Medulla oblongata (tissue), 1 donor: ENCODE measurements around the gene TBX18.

Source experiments
- DNase-seq: peaks from one replicate; pipeline ENCODE4 v3.0.0-alpha.2; 2015; ENCODE audit errors: extremely low spot score

TBX18 gene

DNA sequence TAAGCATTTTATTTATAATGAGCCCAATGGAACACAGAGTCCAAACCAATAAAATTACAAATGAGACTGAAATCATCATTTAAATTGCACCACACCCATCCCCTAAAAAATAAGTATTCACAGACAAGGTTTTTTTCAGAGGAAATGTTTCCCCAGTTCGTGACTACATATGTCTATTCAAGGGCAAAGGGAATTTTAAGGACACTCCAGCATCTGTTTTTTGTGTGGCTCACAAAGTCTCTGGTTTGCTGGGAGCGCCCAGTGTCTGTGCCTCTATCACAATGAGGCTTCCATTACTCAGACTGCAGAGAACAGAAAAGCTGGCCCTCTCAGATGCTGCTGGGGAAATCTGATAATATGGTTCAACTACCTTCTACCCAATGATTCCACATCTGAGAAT lies 16.0 kb downstream of the TBX18 start:
- no peak for DNase-seq

DNA sequence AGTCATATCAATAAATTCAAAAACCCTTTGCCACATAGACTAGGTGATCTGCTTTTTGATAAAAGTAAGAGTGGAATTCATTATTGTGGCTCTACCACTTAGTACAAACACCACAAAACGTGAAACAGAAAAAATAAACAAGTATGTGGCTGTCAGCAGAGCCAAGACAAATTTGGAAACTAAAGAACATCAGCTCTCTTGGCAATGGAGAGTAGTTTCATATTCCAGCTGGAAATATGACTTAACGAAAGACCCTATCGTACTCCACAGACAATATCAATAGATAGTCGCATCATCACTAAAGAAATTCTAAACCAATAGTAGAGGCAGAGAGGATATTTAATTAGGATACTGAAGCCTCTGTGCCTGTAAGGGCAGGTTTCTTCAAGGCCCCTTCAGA lies 20.8 kb downstream of the TBX18 start:
- no peak for DNase-seq

DNA sequence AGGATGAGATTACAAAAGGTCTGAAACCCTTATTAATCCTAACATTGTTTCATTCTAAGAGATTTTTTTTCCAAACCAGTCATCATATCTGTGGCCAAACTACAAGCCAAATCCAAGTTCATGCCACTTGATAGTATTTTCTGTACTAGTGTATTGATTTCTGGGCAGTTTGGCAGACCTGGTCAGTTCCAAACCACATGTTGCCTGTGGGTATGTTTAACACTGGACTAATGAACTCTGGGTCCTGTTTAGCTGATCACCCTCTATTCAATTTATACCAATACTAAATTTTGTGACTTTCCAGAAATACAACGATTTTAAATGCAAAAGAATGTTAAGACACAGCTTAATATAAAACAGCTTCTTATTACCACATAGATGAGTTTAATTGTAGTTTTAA lies 24.0 kb downstream of the TBX18 start:
- no peak for DNase-seq

DNA sequence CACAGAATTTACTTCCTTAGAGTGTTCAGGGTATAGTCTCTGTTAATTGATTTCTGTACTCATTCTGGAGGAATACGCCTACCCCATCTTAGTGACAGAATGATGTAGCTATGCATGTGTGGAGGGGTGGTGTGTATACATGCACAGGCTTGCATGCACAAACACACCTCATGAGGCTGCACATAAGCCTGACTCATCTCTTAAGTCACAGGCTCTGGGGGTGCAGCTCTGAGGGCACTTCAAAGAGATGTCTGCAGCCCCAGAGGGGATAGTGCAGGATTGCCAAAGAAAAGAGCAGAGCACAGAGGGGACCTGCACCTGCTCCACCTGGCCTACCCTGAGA lies 24.6 kb downstream of the TBX18 start:
- DNase-seq: no peak

DNA sequence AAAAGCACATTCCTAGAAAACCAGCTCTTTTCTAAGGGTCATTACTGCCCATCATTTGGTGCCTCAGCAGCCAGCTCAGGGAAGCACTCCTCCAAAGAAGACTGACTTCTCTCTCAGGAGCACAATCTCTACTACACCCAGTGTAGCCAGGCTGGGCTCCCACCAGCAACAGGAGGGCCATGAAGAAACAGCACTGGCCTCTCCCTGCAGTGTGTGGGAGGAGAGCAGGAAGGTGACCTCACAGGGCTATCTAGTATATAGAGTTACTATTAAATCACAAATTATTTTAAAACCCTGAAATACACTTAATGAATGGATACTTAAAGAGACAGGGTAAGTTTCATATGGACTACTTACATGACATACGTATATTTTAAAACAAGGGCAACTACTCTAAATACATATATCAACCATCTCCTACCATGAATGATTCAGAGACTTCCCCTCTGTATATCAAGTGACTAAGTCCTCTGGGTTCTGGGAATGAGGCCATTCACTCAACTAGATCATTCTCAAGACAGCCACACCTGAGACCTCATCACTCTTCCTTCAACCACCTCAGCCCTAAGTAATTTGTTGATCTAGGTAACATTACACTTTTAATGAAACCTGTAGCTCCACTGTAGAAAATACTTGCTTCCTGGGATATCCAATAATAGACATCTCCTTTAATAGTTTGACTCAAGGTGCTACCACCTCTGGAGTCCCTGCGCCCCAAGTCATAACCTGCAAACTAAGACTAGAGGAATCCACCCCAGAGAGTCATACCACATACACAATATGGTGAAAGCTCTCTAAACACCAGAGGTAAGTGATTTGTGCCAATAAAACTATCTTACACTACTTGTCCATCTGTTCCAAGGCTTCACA lies 25.2 kb downstream of the TBX18 start:
- no peak for DNase-seq

DNA sequence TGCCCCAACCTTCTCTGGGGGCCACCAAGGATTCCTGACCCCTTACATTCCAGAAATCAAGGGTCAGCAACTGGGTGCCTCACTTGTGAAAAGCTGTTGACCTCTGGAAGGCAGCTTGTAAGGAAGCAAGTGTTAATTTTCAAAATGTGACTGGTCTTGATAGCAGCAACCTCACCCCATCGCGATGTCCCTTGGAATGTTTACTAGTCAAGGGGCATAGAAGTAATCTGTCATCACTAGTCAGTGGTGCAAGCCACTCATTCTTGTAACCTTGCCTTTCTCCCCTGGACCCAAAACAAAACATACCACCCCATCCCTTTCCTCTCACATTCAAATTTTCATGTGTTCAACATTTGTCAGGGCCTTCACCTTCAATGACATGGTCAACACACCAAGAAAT lies 30.5 kb downstream of the TBX18 start:
- DNase-seq: no peak

DNA sequence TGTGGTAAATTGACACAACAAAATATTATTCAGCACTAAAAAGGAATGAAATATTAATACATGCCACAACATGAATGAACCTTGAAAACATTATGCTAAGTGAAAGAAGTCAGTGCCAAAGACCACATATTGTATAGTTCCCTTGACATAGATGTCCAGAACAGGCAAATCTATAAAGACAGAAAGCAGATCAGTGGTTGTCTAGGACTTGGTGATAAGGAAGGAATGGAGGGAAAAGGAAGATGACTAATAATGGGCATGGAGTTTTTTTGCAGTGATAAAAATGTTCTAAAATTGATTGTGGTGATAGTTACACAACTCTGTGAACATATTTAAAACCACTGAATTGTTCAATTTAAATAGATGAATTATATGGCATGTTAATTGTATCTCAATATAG lies 32.5 kb downstream of the TBX18 start:
- no peak for DNase-seq

DNA sequence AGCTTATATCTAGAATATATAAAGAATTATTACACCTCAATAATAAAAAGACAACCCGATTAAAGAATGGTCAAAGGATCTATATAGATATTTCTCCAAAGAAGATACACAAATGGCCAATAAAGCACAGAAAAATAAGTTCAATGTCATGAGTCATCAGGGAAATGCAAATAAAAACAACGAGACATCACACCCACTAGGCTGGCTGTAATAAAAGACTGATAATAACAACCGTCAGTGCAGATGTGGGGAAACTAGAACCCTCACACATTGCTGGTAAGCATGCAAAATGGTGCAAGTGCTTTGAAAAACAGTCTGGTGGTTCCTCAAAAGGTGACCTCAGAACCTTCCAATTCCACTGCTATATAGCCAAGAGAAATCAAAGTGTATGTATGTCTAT lies 33.0 kb downstream of the TBX18 start:
- DNase-seq: no peak

DNA sequence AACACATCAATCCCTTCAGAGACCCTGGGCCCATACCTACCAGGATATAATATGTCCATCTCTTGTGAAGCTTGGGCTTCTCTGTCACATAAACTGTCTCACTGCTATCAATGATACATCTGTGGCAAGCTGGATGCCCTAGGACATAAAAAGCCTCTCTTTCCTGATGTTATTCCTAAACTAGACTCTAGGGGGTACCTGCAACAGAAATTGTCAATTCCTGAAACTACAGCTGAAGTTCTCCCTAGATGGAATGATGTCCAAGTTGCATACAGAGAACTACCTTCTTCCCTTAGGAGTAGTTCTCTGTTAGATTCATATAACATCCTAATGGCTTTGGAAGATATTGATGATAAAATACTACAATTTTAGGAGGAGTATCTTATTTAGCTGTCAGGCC lies 35.8 kb downstream of the TBX18 start:
- DNase-seq: no peak

DNA sequence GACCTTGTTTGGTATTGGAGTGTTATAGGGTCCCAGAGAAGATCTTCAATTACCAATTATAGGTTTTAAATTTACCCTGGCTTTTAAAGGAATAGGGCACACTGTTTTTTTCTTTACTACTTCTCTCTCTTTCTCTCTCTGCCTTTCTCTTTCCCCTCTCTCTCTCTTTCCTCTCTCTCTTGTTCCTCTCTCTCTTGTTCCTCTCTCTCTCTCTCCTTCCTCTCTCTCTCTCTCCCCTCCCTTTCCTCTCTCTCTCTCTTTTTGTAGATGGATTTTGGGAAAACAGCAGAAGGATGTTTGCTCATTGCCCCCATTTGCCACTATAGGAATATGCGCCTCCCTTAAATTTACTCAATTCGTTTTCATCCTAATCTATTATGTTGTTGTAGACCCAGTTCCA lies 45.2 kb downstream of the TBX18 start:
- DNase-seq: no peak

DNA sequence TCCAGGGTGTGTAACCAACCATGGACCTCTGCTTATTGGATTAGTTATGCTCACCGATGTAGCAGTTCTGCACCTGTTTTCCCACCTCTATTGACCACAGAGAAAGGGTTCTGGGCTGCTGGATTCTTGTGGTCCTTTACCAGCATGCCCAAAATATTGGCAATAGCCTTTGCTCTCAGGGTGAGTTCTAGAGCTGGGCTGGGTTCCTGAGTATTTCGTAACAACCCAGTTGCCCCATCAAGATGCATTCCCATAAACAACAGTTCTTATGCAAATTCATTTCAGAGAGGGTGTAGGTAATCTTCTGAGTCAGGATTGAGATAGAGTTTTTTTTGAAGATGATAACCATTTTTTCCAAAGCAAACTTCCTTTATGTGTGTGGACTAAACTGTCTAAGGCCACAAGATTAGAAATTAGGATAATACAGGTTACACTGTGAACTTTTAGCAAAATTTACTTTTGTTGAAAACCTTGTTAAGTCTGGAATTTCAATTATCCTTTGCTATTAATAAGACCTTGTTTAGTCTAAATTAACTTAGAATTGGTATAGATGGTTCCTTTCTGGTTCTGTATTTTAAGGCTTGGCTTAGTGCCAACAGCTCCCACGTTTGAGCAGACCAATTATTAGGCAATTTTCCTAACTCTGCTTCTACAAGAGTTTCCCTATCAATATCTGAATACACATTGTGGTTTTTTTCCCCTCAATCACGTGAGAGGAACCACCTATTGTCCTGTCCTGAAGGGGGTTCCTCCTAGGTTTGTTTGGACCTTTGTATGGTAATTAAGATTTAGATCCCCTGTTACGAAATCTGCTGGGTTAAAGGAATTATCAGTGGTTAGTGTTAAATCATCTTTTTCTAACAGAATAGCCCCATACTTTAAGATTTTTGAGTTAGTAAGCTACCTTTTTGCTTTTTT lies 46.1 kb downstream of the TBX18 start:
- no peak for DNase-seq

DNA sequence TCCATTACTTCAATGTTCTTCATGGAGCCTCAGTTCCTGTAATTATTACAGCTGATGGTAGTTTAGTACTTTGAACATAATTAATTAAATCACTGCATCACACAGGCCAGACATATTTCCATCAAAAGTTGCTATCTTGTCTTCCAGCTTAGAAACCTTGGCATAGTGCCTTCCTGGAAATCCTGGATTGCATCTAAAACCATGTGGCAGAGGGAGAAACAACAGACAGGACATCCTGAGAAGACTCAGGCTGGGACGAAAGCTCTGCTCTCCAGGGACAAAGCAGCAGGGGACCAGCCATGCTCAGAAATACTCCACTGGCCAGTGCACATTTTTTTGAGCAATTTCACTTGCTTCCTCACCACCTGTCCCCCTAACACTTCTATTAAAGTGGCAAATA lies 55.3 kb downstream of the TBX18 start:
- no peak for DNase-seq

DNA sequence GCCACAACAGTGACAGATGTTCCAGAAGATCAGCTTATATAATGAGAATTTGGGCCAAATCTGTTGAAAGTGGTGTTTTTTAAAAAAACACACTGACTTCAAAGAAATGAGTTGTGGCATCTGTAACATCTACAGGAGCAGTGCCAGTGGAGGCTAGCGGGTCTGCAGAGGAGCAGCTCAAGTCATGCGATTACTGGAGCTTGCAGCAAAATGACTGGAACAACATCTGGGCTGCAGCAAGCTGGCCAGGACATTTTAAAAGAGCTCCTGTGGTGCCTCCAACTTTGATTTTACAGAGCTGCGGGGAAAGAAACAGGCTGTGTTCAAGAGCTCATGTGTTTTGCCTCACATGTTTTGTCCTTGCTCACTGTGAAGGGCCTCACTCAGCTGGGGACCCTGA lies 57.2 kb downstream of the TBX18 start:
- no peak for DNase-seq

DNA sequence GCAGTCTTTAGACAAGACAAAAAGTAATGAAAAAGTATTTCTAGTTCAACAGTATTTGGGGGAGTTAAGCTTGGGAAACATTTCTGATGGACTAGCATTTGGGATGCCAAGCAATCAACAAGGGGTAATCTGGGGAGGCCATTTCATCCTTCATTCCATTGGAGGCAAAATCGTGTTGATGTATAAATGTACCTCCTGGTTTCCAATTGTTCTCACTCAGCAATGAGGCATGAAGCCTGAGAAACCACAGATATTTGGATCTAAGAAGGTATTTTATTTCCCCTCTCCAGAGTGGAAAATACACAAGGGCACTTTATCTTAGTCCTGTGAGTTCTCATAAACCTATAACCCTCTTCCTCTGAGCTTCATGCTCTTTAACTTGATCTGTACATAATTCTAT lies 68.2 kb downstream of the TBX18 start:
- DNase-seq: no peak

DNA sequence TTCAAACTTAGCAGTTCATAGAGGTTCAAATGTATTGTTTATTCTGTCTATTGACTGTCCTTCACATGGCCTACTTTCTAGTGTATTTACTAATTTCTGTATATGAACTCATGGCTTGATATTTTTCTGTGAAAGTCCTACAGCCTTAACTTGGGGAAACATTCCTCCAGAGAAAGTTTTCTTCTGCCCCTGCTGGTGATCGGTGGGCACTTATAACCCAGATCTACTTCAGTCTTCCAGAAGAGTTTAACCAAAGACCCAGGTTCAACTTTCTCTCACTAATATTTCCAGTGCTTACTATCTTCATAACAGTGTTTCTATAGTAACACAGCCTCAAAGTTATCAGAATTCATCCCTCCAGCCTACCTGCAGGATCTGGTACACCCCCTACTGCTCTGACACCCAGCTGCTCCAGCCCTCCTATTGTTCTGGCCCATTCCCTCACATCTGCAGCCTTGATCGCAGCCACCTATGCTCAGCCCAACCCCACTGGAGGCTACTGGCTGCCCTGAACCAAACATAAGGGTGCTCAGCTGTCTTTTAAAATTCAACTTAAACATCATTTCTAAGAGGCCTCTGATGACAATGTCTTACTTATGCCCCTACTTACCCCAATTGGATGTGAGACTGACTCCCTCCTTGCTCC lies 72.3 kb downstream of the TBX18 start:
- no peak for DNase-seq

DNA sequence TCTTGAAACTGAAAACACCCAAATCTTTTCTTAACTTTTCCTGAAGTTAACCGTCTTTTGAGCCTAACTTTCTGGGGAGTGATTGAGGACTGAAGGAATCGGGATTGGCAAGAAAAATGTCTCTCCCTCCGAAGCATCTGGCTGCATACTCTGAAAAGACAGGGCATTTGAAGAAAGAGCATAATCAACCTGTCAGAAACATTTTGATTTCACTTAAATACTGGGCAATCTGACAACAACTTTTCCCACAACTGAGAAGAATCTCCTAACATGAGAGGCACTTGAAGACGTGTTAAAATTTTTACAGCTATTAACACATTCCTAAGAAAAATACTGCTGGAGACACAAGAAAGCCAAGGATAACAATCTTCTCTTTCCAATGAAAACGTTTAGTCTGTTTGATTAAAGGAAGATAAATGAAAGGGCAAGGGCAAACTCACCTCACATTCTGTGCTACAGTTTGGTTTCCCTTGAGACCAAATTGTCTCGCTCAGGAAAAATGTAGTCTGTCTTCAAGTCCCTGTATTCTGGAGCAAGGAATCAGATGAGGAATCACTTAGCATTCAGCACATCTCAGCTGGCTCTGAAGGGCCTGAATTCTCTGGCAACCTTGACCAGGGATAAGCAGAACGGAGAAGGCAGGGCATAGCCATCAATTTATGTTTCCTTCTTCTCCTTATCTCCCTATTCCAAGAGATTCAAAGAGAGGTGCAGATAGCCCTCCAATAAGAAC lies 76.1 kb downstream of the TBX18 start:
- no peak for DNase-seq

DNA sequence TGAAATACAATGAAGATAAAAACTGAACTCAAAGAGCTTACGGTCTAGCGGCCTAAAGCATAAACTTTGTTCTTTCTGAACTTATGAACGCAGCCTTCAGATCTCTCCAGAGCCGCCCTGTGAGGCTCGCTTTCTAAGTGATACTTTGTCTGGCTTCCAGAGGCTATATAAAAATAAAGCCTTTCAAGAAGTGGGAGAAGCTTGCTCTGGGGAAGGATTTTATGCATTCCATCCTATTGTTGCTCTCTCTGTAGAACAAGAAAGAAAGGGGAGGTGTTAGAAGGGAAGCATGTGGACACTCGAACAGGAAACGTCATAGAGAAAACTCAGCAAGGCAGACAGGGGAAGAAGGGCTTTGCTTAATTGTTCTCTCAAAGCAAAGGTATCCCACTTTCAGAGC lies 77.0 kb downstream of the TBX18 start:
- DNase-seq: no peak

DNA sequence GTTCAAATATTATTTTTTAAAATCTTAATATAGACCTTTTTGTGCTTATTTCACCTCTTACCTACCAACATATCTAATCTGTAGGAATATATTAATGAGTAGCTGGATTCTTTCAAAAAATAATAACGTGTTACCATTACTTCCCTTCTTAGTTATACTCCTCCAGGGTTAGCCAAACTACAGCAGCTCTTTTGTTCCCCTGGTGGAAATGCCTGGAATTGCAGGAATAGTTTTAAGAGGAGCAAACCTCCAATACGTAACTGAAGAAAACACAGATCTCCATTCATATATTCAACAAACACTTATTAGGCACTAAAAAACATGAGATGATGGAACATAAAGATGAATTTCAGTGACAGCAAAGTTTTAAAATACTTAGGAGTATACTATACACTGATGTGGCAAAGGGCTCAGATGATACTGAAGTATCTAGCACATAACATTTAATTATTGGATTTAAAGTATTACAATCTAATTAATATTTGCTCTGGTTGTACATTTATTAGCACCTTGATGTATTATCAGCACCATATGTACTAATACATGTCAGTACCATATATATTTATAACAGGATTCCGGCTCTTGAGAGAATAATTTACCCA lies 78.3 kb downstream of the TBX18 start:
- no peak for DNase-seq

DNA sequence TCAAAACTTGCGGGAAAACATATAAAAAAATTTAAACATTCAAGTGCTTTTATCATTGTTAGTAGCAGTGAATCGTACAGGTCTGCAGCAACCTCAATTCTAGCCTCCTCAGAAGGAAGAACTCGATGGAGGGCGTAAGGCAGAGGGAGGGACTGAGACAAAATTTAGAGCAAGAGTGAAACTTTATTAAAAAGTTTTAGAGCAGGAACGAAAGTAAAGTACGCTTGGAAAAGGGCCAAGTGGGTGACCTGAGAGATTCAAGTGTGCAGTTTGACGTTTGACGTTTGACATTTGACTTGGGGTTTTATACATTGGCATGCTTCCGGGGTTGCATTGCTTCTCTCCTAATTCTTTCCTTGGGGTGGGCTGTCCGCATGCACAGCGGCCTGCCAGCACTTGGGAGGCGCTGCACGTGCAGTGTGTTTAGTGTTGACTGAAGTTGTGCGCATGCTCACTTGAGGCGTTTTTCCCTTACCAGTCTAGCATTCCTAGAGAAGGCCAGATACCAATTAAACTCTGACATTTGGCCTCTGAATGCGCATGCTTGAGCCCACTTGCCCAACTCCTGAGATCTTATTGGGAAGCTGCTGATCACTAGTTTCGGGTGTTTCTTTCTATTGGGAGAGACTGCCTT lies 82.6 kb downstream of the TBX18 start:
- no peak for DNase-seq

DNA sequence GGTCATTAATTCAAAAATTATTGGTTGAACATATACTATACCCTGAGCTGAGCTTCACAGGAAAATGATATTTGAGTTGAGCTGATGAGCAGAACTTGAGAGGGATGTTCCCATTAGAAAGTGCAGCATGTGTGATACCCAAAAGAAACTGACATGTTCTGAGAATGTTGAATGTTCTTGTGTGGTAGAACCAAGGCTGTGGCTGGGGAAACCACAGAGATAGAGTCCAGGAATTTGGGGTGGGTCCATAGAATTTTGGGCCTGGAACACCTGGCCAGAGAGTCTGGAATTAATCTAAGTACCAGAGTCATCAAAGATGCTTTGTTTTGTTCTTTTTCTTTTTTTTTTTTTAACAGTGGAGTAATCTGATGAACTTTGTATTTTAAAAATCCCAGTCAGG lies 88.7 kb downstream of the TBX18 start:
- DNase-seq: no peak

DNA sequence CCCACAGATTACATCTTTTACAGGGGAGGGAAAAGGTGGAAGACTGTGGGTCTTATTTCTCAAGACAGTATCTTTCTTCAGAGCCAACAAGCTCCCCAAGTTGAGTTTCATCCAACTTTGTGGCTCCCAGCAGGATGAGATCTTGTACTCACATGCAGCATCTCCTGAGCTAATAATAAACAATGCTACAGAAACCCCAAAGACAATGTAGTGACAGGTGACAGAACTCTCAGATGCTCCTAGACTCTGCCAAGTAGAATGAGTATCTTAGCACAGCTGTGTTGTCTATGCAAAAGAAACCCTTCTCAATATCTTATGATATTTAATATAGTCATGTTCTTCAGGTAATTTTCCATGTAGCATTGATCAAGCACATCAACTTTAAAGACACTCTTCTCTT lies 90.0 kb downstream of the TBX18 start:
- DNase-seq: no peak
